ENCODE results near the gene ANKRD22. TPM values are rescaled to one million over a fixed set of nuclear protein-coding genes. Genes with fewer than 3 reads are reported as not detected.

ANKRD22 gene
- total RNA-seq, 1 donor from 2014 or later: not detected

DNA sequence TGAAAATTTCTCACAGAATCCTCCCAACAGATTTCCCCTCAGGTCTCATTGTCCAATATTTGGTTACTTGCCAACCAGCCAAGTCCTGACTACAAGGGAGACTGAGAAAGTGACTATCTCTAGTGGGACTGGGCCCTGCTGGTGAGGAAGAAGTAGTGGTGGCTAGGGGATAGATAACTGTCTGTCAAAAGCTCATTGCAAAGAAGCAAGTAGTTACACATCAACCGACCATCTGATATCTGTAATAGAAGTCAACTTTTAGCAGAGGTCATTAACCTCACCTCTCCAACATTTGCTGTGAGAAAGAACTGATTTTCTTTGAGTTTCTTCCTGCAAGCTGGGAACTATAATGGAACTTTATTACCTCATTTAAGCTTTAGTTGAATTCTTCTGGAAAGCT is 43.6 kb upstream of the ANKRD22 start:
- Mint-ChIP-seq H3K27ac (ENCODE audit: unreplicated experiment) (no peak overlapping the region), H3K4me3 (ENCODE audit: unreplicated experiment) (no peak overlapping the region), H3K9me3 (ENCODE audit: unreplicated experiment) (no peaks in the 10 kb centered on the region), H3K27me3 (ENCODE audit: unreplicated experiment) (no peaks in the 10 kb centered on the region), H3K36me3 (ENCODE audit: low read depth, unreplicated experiment) (no peaks in the 10 kb centered on the region), H3K4me1 (ENCODE audit: unreplicated experiment) (no peaks in the 10 kb centered on the region)
- TF ChIP-seq, protein P1, sequence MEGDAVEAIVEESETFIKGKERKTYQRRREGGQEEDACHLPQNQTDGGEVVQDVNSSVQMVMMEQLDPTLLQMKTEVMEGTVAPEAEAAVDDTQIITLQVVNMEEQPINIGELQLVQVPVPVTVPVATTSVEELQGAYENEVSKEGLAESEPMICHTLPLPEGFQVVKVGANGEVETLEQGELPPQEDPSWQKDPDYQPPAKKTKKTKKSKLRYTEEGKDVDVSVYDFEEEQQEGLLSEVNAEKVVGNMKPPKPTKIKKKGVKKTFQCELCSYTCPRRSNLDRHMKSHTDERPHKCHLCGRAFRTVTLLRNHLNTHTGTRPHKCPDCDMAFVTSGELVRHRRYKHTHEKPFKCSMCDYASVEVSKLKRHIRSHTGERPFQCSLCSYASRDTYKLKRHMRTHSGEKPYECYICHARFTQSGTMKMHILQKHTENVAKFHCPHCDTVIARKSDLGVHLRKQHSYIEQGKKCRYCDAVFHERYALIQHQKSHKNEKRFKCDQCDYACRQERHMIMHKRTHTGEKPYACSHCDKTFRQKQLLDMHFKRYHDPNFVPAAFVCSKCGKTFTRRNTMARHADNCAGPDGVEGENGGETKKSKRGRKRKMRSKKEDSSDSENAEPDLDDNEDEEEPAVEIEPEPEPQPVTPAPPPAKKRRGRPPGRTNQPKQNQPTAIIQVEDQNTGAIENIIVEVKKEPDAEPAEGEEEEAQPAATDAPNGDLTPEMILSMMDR (IDR thresholded peaks at IDR 0.05; ENCODE audit: unreplicated experiment): no peak
- DNase-seq (ENCODE audit: low spot score): no peak

DNA sequence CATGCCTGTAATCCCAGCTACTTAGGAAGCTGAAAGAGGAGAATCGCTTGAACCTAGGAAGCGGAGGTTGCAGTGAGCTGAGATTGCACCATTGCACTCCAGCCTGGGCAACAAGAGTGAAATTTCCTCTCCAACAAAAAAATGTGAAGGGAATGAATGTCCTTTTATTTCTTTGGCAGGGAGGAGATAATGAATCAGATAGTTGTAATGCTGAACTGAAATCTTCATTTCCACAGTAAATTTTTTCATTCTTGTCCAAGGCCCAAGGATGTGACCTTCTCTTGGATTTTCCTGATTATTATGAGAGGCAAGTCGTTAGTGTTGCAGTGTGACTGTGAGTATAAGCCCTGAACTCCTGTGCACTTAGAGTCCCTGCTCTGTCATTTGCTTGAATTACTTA is 42.0 kb upstream of the ANKRD22 start:
- H3K9me3 Mint-ChIP-seq (ENCODE audit: unreplicated experiment): no peaks in the 10 kb centered on the region
- H3K4me3 Mint-ChIP-seq (ENCODE audit: unreplicated experiment): no peak overlapping the region
- no peaks in the 10 kb centered on the region for H3K27me3 Mint-ChIP-seq (ENCODE audit: unreplicated experiment)
- no peak overlapping the region for H3K27ac Mint-ChIP-seq (ENCODE audit: unreplicated experiment)
- H3K4me1 Mint-ChIP-seq (ENCODE audit: unreplicated experiment): no peaks in the 10 kb centered on the region
- no peaks in the 10 kb centered on the region for H3K36me3 Mint-ChIP-seq (ENCODE audit: low read depth, unreplicated experiment)
- TF ChIP-seq, protein P1 (IDR thresholded peaks at IDR 0.05; ENCODE audit: unreplicated experiment): no peak
- no peak for DNase-seq (ENCODE audit: low spot score)

DNA sequence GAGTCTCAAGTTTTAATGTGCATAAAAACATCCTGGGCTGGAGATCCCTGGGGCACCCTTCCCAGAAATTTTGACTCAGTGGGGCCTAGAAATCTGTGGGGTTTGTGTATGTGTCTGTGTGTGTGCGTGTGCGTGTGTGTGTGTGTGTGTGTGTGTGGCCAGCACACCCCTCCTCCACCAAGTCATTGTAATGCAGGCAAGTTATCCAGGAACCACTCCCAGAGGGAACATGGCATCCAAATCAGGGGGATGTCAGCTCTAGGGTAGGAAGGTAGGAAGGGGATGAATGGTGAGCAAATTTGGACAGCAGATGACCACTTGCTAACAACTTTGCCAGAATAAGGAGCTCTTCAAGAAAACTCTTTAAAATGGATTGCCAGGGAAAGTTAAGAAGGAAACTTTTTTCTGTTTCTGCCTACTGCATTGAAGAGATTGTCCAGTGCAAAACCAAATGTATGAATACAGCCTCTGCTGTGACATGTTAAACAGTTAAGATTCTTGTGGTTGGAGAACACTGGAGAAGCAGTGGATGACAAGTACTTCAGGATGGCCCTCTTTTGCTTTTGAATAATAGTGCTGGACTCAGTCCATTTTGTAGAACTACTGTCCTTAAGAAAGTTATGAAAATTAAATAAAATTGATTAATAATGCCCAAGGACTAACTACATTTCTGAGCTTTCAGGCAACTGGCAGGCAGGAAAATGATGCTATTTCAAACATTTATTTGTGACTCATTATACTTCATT is 40.8 kb upstream of the ANKRD22 start:
- TF ChIP-seq, protein P1 (IDR thresholded peaks at IDR 0.05; ENCODE audit: unreplicated experiment): no peak
- Mint-ChIP-seq H3K4me1 (ENCODE audit: unreplicated experiment) (no peaks in the 10 kb centered on the region), H3K36me3 (ENCODE audit: low read depth, unreplicated experiment) (no peaks in the 10 kb centered on the region), H3K27ac (ENCODE audit: unreplicated experiment) (no peak overlapping the region), H3K9me3 (ENCODE audit: unreplicated experiment) (no peaks in the 10 kb centered on the region), H3K27me3 (ENCODE audit: unreplicated experiment) (no peaks in the 10 kb centered on the region), H3K4me3 (ENCODE audit: unreplicated experiment) (no peak overlapping the region)
- no peak for DNase-seq (ENCODE audit: low spot score)

DNA sequence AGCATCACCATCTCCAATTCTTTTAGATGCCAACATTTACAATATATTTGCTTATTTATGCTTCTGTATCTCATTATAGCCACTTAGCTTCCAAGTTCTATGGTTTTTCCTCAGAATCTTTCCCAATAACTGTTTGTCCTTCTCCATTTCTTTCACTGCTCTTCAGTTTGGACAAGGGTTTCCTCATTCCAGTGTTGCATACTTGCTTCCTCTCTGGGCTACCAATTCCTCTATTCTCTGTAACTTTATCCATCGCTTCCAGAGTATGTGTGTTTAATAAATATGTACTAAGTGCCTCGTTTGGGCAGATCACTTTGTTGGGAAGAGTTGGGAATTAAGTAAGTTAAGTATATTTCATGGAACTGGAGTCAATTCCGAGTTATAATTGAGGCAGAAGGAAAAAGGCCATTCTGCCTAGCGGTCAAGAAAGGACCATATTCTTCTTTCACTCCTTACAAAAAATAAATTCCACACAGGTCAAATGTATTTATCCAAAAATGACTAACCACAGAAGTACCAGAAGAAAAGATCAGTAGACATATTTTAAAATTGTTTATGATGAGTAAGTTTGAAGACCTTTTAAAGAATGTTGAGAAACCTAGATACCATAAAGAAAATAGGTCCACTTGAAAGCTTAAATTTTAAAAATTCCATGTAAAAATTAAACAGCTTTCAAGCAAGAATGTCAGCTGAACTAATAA is 39.2 kb upstream of the ANKRD22 start:
- H3K36me3 Mint-ChIP-seq (ENCODE audit: low read depth, unreplicated experiment): no peaks in the 10 kb centered on the region
- H3K27ac Mint-ChIP-seq (ENCODE audit: unreplicated experiment): no peak overlapping the region
- no peaks in the 10 kb centered on the region for H3K27me3 Mint-ChIP-seq (ENCODE audit: unreplicated experiment)
- no peak for DNase-seq (ENCODE audit: low spot score)
- no peak overlapping the region for H3K4me3 Mint-ChIP-seq (ENCODE audit: unreplicated experiment)
- TF ChIP-seq, protein P1 (IDR thresholded peaks at IDR 0.05; ENCODE audit: unreplicated experiment): no peak
- no peaks in the 10 kb centered on the region for H3K9me3 Mint-ChIP-seq (ENCODE audit: unreplicated experiment)
- H3K4me1 Mint-ChIP-seq (ENCODE audit: unreplicated experiment): no peaks in the 10 kb centered on the region

All from endothelial cell (in vitro differentiated cells).